ENCODE results near the gene CAND2.

DNA sequence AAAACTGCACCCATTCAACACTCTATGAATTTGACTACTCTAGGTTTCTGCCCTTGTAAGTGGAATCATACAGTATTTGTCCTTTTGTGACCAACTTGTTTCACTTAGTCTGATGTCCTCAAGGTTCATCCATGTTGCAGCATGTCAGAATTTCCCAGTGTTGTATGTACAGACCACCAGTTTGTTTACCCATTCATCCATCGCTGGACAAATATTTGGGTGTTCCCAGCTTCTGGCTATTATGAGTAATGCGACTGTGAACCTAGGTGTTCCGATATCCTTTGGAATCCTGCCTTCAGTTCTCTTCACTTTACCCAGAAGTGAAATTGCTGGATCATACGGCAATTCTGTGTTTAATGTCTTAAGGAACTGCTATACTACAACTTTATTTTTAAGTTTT, 32.3 kb downstream of the CAND2 start:
- TF ChIP-seq POLR2A (IDR thresholded peaks at IDR 0.05) (no peak), POLR2AphosphoS5 (IDR thresholded peaks at IDR 0.05) (no peak), EP300 (IDR thresholded peaks at IDR 0.05) (no peak)
- TF ChIP-seq, protein P1, sequence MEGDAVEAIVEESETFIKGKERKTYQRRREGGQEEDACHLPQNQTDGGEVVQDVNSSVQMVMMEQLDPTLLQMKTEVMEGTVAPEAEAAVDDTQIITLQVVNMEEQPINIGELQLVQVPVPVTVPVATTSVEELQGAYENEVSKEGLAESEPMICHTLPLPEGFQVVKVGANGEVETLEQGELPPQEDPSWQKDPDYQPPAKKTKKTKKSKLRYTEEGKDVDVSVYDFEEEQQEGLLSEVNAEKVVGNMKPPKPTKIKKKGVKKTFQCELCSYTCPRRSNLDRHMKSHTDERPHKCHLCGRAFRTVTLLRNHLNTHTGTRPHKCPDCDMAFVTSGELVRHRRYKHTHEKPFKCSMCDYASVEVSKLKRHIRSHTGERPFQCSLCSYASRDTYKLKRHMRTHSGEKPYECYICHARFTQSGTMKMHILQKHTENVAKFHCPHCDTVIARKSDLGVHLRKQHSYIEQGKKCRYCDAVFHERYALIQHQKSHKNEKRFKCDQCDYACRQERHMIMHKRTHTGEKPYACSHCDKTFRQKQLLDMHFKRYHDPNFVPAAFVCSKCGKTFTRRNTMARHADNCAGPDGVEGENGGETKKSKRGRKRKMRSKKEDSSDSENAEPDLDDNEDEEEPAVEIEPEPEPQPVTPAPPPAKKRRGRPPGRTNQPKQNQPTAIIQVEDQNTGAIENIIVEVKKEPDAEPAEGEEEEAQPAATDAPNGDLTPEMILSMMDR (IDR thresholded peaks at IDR 0.05), result no peak

All from gastroesophageal sphincter (tissue), 3 donors.